Nephron (organoid): ENCODE measurements around the gene TFAP2A.

Experiments used
- H3K27ac Mint-ChIP-seq, 3 experiments: 2 replicates each; pipeline ENCODE4 v1.8.0; 2020; ENCODE audit warnings: mixed read lengths in 3 of 3, mild to moderate bottlenecking in 2 of 3, moderate library complexity in 1 of 3
- H3K27me3 Mint-ChIP-seq: 2 replicates; pipeline ENCODE4 v1.8.0; 2021; ENCODE audit warnings: low read depth, mild to moderate bottlenecking, moderate library complexity, mixed read lengths
- H3K36me3 Mint-ChIP-seq: 2 replicates; pipeline ENCODE4 v1.8.0; 2020; ENCODE audit warnings: low read depth, mixed read lengths
- H3K4me1 Mint-ChIP-seq: 2 replicates; pipeline ENCODE4 v1.8.0; 2020; ENCODE audit warnings: mixed read lengths
- H3K4me3 Mint-ChIP-seq, 3 experiments: 2 replicates each; pipeline ENCODE4 v1.8.0; 2020; ENCODE audit warnings: mild to moderate bottlenecking in 3 of 3, mixed read lengths in 3 of 3, moderate library complexity in 2 of 3
- H3K9me3 Mint-ChIP-seq: 2 replicates; pipeline ENCODE4 v1.8.0; 2020; ENCODE audit warnings: mixed read lengths
- TF ChIP-seq, protein P1 (sequence below), 3 experiments: fragments of 200-600 bp; sonication (generic); IDR thresholded peaks; one replicate each; pipeline ENCODE4 v1.5.0; 2021; ENCODE audit warnings: antibody characterized with exemption in 3 of 3; ENCODE audit not compliant: unreplicated experiment in 3 of 3

Gene TFAP2A

GRCh38 chr6:10361428-10361827 lies 53.4 kb downstream of the TFAP2A start:
- H3K4me3 Mint-ChIP-seq = no peak overlapping the region
- H3K4me1 Mint-ChIP-seq = no peaks in the 10 kb centered on the region
- no peak overlapping the region for H3K27ac Mint-ChIP-seq
- H3K36me3 Mint-ChIP-seq = peaks cover 4% of the 10 kb centered on the region
- H3K27me3 Mint-ChIP-seq = peaks cover 3% of the 10 kb centered on the region
- peaks cover 23% of the 10 kb centered on the region for H3K9me3 Mint-ChIP-seq
- TF ChIP-seq, protein P1, sequence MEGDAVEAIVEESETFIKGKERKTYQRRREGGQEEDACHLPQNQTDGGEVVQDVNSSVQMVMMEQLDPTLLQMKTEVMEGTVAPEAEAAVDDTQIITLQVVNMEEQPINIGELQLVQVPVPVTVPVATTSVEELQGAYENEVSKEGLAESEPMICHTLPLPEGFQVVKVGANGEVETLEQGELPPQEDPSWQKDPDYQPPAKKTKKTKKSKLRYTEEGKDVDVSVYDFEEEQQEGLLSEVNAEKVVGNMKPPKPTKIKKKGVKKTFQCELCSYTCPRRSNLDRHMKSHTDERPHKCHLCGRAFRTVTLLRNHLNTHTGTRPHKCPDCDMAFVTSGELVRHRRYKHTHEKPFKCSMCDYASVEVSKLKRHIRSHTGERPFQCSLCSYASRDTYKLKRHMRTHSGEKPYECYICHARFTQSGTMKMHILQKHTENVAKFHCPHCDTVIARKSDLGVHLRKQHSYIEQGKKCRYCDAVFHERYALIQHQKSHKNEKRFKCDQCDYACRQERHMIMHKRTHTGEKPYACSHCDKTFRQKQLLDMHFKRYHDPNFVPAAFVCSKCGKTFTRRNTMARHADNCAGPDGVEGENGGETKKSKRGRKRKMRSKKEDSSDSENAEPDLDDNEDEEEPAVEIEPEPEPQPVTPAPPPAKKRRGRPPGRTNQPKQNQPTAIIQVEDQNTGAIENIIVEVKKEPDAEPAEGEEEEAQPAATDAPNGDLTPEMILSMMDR (IDR thresholded peaks at IDR 0.05; ENCODE audit: unreplicated experiment in 3 of 3) = no peak

GRCh38 chr6:10359581-10359980 lies 55.3 kb downstream of the TFAP2A start:
- peaks cover 11% of the 10 kb centered on the region for H3K9me3 Mint-ChIP-seq
- H3K36me3 Mint-ChIP-seq = no peaks in the 10 kb centered on the region
- no peaks in the 10 kb centered on the region for H3K4me1 Mint-ChIP-seq
- H3K27ac Mint-ChIP-seq = no peak overlapping the region
- H3K27me3 Mint-ChIP-seq = peaks cover 14% of the 10 kb centered on the region
- no peak overlapping the region for H3K4me3 Mint-ChIP-seq
- TF ChIP-seq, protein P1 (IDR thresholded peaks at IDR 0.05; ENCODE audit: unreplicated experiment in 3 of 3) = no peak

- TF ChIP-seq, protein P1 (IDR thresholded peaks at IDR 0.05; ENCODE audit: unreplicated experiment in 3 of 3) = no peak
- Mint-ChIP-seq H3K9me3 (no peaks in the 10 kb centered on the region), H3K27me3 (peaks cover 26% of the 10 kb centered on the region), H3K4me1 (peaks cover 9% of the 10 kb centered on the region), H3K4me3 (no peak overlapping the region), H3K27ac (no peak overlapping the region), H3K36me3 (no peaks in the 10 kb centered on the region)
Measured at GRCh38 chr6:10355115-10355702, 59.7 kb downstream of the TFAP2A start.

GRCh38 chr6:10351791-10352190 lies 63.1 kb downstream of the TFAP2A start:
- H3K27me3 Mint-ChIP-seq = peaks cover 34% of the 10 kb centered on the region
- H3K9me3 Mint-ChIP-seq = no peaks in the 10 kb centered on the region
- TF ChIP-seq, protein P1 (IDR thresholded peaks at IDR 0.05; ENCODE audit: unreplicated experiment in 3 of 3) = no peak
- peak overlapping the region in 2 of 3 experiments; percentile 36 to 65 for H3K27ac Mint-ChIP-seq
- H3K4me1 Mint-ChIP-seq = peaks cover 9% of the 10 kb centered on the region
- H3K4me3 Mint-ChIP-seq = no peak overlapping the region
- no peaks in the 10 kb centered on the region for H3K36me3 Mint-ChIP-seq

DNA sequence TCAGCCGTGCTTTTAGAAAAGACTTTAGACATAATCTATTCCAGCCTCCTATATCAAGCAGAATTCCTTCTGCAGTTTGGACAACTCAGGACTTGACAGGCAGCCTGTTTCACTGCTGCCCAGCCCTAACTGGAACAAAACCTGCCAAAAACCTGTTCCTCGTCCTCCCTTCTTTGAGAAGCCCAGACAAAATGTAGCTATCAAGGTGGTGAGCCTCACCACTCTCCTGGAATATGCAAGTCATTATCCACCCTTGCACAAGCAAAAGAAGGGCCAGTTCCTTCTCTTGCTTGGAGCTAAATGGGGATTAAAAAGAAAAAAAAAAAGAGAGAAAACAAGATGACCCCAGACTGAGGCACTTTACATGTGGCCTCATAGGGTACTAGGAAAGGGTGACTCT lies 64.2 kb downstream of the TFAP2A start:
- H3K27ac Mint-ChIP-seq = no peak overlapping the region
- H3K4me1 Mint-ChIP-seq = peaks cover 9% of the 10 kb centered on the region
- H3K9me3 Mint-ChIP-seq = no peaks in the 10 kb centered on the region
- no peaks in the 10 kb centered on the region for H3K36me3 Mint-ChIP-seq
- no peak overlapping the region for H3K4me3 Mint-ChIP-seq
- peaks cover 34% of the 10 kb centered on the region for H3K27me3 Mint-ChIP-seq
- TF ChIP-seq, protein P1 (IDR thresholded peaks at IDR 0.05; ENCODE audit: unreplicated experiment in 3 of 3) = no peak
